NCI-H345 (cell line): ENCODE results near the gene SLC39A6.
A peak's percentile ranks its signal among the peaks of the same experiment; 100 is the strongest.
"Not testable (repeated sequence)": the region's sequence is repeated elsewhere in the genome, so short reads cannot be mapped to it uniquely, and the experiment has no call there.

Source experiments
- DNase-seq: peaks from one replicate; lab custom pipeline; 2025; lab: John Stamatoyannopoulos, UW

Gene SLC39A6, protein sequence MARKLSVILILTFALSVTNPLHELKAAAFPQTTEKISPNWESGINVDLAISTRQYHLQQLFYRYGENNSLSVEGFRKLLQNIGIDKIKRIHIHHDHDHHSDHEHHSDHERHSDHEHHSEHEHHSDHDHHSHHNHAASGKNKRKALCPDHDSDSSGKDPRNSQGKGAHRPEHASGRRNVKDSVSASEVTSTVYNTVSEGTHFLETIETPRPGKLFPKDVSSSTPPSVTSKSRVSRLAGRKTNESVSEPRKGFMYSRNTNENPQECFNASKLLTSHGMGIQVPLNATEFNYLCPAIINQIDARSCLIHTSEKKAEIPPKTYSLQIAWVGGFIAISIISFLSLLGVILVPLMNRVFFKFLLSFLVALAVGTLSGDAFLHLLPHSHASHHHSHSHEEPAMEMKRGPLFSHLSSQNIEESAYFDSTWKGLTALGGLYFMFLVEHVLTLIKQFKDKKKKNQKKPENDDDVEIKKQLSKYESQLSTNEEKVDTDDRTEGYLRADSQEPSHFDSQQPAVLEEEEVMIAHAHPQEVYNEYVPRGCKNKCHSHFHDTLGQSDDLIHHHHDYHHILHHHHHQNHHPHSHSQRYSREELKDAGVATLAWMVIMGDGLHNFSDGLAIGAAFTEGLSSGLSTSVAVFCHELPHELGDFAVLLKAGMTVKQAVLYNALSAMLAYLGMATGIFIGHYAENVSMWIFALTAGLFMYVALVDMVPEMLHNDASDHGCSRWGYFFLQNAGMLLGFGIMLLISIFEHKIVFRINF

GRCh38 chr18:36129300-36130038, at the start of gene SLC39A6, which contains the start of gene ELP2:
SLC39A6 (minus strand) TSS chr18:36129340; CDS start chr18:36127007, 2,333 bp downstream.
ELP2 (plus strand) TSS chr18:36129899; CDS start chr18:36129934, 35 bp downstream.
- peak; percentile 96 for DNase-seq

DNA sequence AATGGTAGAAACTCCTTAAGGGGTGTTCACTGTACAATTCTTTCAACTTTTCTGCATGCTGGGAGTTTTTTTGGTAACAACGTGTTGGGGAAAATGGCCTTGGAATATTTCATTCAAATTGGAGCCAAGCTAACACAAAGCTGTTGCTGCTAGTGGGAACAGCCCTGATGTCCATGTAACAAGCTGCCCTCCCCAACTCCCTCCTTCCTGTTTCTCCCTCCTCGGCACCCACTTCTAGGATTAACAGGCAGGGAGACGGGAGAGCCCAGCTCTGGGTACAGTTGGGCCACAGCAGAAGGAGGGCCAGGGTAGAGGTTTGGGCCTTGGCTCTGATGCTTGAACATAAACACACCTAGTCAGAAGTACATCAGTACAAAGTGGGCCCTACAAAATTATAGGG, 48.8 kb upstream of the SLC39A6 start:
- no peak for DNase-seq

GRCh38 chr18:36176711-36177110, 47.6 kb upstream of the SLC39A6 start:
- no peak for DNase-seq

- DNase-seq = no peak
These were observed 47.0 kb upstream of the SLC39A6 start for GRCh38 chr18:36176177-36176584.

- DNase-seq = no peak
These were observed 46.3 kb upstream of the SLC39A6 start for GRCh38 chr18:36175481-36175880.

DNA sequence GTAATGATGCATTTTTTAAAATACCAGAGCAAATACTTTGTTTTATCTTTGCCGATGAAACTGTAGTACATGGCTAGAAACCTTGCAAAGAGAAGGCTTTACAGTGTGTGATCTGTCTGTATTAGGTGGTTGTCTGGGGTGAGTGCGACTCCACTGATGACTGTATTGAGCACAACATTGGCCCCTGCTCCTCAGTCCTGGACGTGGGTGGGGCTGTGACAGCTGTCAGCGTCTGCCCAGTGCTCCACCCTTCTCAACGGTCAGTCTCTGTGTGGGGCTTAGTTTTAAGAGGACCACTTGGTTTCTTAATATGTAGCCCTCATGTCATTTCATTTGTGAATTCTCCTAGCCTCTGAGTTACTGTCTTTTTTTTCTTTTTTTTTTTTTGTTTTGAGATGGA, 40.8 kb upstream of the SLC39A6 start:
- DNase-seq = no peak

GRCh38 chr18:36168296-36168695, 39.2 kb upstream of the SLC39A6 start:
- DNase-seq = not testable (repeated sequence)

- no peak for DNase-seq
These were observed 38.6 kb upstream of the SLC39A6 start for GRCh38 chr18:36167692-36168218.

GRCh38 chr18:36162981-36163380, 33.8 kb upstream of the SLC39A6 start:
- DNase-seq = no peak

GRCh38 chr18:36160959-36161371, 31.8 kb upstream of the SLC39A6 start:
- DNase-seq = no peak

DNA sequence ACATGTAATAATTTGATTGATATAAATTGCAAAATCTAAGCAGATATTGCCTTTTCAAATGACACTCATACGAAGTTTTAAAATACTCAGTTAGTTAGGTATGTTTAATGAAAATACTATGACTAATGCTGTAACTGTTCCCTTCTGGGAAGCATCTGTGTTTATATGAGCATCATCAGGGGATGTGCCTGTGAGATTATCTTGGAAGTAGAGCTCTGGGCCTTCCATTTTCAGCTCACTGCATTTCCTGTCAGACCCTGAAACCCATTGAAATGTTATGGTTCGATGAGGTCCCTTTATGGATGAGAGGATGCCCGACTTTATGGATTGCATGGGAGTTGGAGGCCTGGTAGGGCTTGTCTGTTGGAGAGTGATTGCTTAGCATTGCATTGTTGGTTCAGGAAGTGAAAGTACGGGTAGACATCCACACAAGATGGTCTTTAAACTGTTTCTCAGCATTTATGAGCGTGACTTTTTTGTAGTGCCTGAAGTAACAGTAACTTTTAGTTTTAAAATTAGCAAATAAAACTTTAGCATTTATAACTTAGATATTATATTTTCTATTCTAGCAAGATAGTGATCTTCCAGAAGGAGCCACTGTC, 29.2 kb upstream of the SLC39A6 start:
- no peak for DNase-seq

GRCh38 chr18:36157441-36157840, 28.3 kb upstream of the SLC39A6 start:
- no peak for DNase-seq

- DNase-seq = no peak
These were observed 27.0 kb upstream of the SLC39A6 start for GRCh38 chr18:36155851-36156757.

DNA sequence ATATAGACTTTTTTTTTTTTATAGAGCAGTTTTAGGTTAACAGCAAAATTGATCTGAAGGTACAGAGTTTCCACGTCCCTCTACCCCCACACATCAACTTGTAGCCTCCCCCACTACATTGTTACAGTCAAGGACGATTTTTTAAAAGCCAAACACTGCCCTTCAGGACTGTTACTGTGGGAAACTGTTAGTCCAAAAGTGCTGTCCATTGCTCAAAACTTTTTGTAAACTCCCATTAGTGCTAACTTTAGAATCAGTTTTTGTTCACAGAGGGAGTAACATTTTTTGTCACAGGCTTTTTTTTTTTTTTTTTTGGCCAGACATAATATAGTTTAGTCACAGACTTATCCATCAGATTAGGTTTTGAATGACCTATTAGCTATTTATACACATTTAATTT, 24.6 kb upstream of the SLC39A6 start:
- no peak for DNase-seq

- no peak for DNase-seq
These were observed 24.1 kb upstream of the SLC39A6 start for GRCh38 chr18:36153203-36153602.

DNA sequence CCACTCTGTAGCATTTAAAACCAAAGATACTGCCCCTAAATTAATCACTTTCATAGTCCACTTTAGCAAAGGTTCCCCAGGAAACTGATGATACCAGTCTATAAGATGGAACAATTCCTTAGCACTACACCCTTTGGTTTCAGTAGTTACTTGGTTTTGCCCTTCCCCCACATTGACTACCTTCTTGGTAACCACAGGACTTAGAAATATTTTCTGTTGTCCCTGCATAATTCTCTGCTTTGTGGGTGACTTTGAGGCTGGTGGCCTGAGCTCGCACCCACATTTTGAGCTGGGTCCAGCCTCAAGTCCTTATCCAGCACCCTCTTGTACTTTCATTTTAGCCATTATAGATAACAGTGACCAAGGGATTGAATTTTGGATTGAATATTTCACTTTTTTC, 23.6 kb upstream of the SLC39A6 start:
- DNase-seq = no peak

- DNase-seq = no peak
These were observed 20.6 kb upstream of the SLC39A6 start for GRCh38 chr18:36149514-36150289.

DNA sequence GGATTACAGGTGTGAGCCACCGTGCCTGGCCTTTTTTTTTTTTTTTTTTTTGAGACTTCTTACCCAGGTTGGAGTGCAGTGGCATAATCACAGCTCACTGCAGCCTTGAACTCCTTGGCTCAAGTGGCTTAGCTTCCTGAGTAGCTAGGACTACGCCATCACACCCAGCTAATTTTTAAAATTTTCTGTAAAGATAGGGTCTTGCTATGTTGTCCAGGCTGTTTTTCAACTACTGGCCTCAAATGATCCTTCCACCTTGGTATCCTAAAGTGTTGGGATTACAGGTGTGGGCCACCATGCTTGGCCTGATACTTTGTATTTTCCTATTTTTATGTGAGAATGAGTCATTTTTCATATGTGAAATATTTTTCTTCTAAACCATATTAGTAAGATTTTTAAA, 14.3 kb upstream of the SLC39A6 start:
- no peak for DNase-seq

DNA sequence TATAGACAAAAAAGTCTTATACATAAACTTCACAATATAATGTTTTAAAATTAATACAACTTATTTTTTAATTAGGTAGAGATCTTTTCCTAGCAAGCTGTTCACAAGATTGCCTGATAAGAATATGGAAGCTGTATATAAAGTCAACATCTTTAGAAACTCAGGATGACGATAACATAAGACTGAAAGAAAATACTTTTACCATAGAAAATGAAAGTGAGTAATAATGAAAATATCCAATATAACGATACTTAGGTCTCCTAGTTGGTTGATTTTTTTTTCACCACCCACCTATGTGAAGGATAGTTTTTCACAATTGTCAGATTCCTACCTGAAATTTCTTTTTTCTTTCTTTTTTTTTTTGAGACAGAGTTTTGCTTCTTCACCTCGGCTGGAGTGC, 13.6 kb upstream of the SLC39A6 start:
- DNase-seq = no peak

DNA sequence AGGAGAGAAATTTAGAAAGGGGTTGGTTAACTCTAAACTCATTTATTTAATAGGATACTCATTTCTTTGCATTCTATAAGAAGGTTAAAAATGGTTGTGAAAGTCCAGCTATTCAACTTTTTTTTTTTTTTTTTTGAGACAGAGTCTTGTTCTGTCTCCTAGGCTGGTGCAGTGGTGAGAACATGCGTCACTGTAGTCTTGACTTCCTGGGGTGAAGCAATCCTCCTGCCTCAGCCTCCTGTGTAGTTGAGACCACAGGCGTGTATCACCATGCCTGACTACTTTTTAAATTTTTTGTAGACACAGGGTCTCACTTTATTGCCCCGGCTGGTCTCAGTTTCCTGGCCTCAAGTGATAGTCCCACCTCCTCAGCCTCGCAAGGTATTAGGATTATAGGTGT, 12.4 kb upstream of the SLC39A6 start:
- DNase-seq = no peak
